Measurements from ENCODE around the gene STXBP1. TPM values are rescaled to one million over a fixed set of nuclear protein-coding genes. Genes with fewer than 3 reads are reported as not detected.

Gene STXBP1
- total and polyA plus RNA-seq, 2 experiments from 2014 or later, result 48.6 to 50.4 TPM

GRCh38 chr9:127716412-127716811 lies 104.3 kb downstream of the STXBP1 start:
- Histone ChIP-seq H2AFZ (peak overlapping the region; percentile 94; the same call in 1 of the 2 replicates), H4K20me1 (replicated peaks; ENCODE audit: insufficient read depth) (no peaks in the 10 kb centered on the region), H3K79me2 (replicated peaks; ENCODE audit: insufficient read depth) (no peaks in the 10 kb centered on the region), H3F3A (replicated peaks; ENCODE audit: low read depth) (0 out of 2 replicates have a peak, but pooled peaks cover 7% of the 10 kb centered on the region), H3K4me1 (ENCODE audit: insufficient read depth) (peaks cover 13% of the 10 kb centered on the region), H3K4me3 (peak overlapping the region; percentile 66), H3K27me3 (ENCODE audit: insufficient read depth) (no peaks in the 10 kb centered on the region), H3K27ac (ENCODE audit: low read depth) (no peak overlapping the region), H3K36me3 (ENCODE audit: insufficient read depth) (no peaks in the 10 kb centered on the region), H3K9me2 (ENCODE audit: insufficient read depth) (no peaks in the 10 kb centered on the region), H3K4me2 (peak overlapping the region; percentile 95)
- H3K4me3 Mint-ChIP-seq, result peak overlapping the region; percentile 98
- ATAC-seq (no peak), DNase-seq (ENCODE audit: low spot score) (no peak)
- H3K27me3 Mint-ChIP-seq (ENCODE audit: insufficient read depth, low read depth, poor library complexity), result peaks cover 19% of the 10 kb centered on the region
- TF ChIP-seq, protein P1, sequence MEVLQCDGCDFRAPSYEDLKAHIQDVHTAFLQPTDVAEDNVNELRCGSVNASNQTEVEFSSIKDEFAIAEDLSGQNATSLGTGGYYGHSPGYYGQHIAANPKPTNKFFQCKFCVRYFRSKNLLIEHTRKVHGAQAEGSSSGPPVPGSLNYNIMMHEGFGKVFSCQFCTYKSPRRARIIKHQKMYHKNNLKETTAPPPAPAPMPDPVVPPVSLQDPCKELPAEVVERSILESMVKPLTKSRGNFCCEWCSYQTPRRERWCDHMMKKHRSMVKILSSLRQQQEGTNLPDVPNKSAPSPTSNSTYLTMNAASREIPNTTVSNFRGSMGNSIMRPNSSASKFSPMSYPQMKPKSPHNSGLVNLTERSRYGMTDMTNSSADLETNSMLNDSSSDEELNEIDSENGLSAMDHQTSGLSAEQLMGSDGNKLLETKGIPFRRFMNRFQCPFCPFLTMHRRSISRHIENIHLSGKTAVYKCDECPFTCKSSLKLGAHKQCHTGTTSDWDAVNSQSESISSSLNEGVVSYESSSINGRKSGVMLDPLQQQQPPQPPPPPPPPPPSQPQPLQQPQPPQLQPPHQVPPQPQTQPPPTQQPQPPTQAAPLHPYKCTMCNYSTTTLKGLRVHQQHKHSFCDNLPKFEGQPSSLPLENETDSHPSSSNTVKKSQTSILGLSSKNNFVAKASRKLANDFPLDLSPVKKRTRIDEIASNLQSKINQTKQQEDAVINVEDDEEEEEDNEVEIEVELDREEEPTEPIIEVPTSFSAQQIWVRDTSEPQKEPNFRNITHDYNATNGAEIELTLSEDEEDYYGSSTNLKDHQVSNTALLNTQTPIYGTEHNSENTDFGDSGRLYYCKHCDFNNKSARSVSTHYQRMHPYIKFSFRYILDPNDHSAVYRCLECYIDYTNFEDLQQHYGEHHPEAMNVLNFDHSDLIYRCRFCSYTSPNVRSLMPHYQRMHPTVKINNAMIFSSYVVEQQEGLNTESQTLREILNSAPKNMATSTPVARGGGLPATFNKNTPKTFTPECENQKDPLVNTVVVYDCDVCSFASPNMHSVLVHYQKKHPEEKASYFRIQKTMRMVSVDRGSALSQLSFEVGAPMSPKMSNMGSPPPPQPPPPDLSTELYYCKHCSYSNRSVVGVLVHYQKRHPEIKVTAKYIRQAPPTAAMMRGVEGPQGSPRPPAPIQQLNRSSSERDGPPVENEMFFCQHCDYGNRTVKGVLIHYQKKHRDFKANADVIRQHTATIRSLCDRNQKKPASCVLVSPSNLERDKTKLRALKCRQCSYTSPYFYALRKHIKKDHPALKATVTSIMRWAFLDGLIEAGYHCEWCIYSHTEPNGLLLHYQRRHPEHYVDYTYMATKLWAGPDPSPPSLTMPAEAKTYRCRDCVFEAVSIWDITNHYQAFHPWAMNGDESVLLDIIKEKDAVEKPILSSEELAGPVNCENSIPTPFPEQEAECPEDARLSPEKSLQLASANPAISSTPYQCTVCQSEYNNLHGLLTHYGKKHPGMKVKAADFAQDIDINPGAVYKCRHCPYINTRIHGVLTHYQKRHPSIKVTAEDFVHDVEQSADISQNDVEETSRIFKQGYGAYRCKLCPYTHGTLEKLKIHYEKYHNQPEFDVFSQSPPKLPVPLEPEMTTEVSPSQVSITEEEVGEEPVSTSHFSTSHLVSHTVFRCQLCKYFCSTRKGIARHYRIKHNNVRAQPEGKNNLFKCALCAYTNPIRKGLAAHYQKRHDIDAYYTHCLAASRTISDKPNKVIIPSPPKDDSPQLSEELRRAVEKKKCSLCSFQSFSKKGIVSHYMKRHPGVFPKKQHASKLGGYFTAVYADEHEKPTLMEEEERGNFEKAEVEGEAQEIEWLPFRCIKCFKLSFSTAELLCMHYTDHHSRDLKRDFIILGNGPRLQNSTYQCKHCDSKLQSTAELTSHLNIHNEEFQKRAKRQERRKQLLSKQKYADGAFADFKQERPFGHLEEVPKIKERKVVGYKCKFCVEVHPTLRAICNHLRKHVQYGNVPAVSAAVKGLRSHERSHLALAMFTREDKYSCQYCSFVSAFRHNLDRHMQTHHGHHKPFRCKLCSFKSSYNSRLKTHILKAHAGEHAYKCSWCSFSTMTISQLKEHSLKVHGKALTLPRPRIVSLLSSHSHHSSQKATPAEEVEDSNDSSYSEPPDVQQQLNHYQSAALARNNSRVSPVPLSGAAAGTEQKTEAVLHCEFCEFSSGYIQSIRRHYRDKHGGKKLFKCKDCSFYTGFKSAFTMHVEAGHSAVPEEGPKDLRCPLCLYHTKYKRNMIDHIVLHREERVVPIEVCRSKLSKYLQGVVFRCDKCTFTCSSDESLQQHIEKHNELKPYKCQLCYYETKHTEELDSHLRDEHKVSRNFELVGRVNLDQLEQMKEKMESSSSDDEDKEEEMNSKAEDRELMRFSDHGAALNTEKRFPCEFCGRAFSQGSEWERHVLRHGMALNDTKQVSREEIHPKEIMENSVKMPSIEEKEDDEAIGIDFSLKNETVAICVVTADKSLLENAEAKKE (CRISPR knock-in tag; IDR thresholded peaks at IDR 0.05), result no peak
- no peak for TF ChIP-seq EZH2 (IDR thresholded peaks at IDR 0.05; ENCODE audit: low read depth, unreplicated experiment)
- no peak for TF ChIP-seq EZH2phosphoT487 (IDR thresholded peaks at IDR 0.05; ENCODE audit: unreplicated experiment)
- TF ChIP-seq, protein P2, sequence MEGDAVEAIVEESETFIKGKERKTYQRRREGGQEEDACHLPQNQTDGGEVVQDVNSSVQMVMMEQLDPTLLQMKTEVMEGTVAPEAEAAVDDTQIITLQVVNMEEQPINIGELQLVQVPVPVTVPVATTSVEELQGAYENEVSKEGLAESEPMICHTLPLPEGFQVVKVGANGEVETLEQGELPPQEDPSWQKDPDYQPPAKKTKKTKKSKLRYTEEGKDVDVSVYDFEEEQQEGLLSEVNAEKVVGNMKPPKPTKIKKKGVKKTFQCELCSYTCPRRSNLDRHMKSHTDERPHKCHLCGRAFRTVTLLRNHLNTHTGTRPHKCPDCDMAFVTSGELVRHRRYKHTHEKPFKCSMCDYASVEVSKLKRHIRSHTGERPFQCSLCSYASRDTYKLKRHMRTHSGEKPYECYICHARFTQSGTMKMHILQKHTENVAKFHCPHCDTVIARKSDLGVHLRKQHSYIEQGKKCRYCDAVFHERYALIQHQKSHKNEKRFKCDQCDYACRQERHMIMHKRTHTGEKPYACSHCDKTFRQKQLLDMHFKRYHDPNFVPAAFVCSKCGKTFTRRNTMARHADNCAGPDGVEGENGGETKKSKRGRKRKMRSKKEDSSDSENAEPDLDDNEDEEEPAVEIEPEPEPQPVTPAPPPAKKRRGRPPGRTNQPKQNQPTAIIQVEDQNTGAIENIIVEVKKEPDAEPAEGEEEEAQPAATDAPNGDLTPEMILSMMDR (conservative IDR thresholded peaks at IDR 0.05; ENCODE audit: low read depth in 2 of 2), result no peak
- no peak for TF ChIP-seq POLR2AphosphoS5 (IDR thresholded peaks at IDR 0.05; ENCODE audit: low read depth)
- no peak for TF ChIP-seq ZNF331 (CRISPR knock-in tag; IDR thresholded peaks at IDR 0.05; ENCODE audit: low read depth)
- TF ChIP-seq ETS1 (IDR thresholded peaks at IDR 0.05), result no peak
- TF ChIP-seq, protein P3, sequence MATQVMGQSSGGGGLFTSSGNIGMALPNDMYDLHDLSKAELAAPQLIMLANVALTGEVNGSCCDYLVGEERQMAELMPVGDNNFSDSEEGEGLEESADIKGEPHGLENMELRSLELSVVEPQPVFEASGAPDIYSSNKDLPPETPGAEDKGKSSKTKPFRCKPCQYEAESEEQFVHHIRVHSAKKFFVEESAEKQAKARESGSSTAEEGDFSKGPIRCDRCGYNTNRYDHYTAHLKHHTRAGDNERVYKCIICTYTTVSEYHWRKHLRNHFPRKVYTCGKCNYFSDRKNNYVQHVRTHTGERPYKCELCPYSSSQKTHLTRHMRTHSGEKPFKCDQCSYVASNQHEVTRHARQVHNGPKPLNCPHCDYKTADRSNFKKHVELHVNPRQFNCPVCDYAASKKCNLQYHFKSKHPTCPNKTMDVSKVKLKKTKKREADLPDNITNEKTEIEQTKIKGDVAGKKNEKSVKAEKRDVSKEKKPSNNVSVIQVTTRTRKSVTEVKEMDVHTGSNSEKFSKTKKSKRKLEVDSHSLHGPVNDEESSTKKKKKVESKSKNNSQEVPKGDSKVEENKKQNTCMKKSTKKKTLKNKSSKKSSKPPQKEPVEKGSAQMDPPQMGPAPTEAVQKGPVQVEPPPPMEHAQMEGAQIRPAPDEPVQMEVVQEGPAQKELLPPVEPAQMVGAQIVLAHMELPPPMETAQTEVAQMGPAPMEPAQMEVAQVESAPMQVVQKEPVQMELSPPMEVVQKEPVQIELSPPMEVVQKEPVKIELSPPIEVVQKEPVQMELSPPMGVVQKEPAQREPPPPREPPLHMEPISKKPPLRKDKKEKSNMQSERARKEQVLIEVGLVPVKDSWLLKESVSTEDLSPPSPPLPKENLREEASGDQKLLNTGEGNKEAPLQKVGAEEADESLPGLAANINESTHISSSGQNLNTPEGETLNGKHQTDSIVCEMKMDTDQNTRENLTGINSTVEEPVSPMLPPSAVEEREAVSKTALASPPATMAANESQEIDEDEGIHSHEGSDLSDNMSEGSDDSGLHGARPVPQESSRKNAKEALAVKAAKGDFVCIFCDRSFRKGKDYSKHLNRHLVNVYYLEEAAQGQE (IDR thresholded peaks at IDR 0.05; ENCODE audit: unreplicated experiment), result no peak
- TF ChIP-seq JUNB (IDR thresholded peaks at IDR 0.05; ENCODE audit: unreplicated experiment), result no peak
- TF ChIP-seq CREB1 (CRISPR knock-in tag; IDR thresholded peaks at IDR 0.05; ENCODE audit: low read depth), result no peak
- no peak for TF ChIP-seq STAT1 (IDR thresholded peaks at IDR 0.05; ENCODE audit: unreplicated experiment)
- peaks cover 21% of the 10 kb centered on the region for H3K4me1 Mint-ChIP-seq
- no peaks in the 10 kb centered on the region for H3K9me3 Mint-ChIP-seq
- H3K36me3 Mint-ChIP-seq (ENCODE audit: low read depth), result no peaks in the 10 kb centered on the region
- H3K27ac Mint-ChIP-seq, result no peak overlapping the region

Measured in GM23338 (cell line).